Trophoblast cell (in vitro differentiated cells and primary cell): ENCODE results near the gene CIC.
A peak's percentile ranks its signal among the peaks of the same experiment; 100 is the strongest.

Experiments used
- DNase-seq, 2 donors: peaks; one replicate each; pipeline ENCODE4 v3.0.0-alpha.2; 2016
- H2AFZ ChIP-seq: 2 replicates; pipeline ENCODE4 v1.6.1; 2013; ENCODE audit warnings: low read length, moderate library complexity, mild to moderate bottlenecking; ENCODE audit not compliant: insufficient read depth, poor library complexity
- H2AK5ac ChIP-seq: 2 replicates; pipeline ENCODE4 v1.6.1; 2013; ENCODE audit warnings: mild to moderate bottlenecking, low read length
- H2BK120ac ChIP-seq: 2 replicates; pipeline ENCODE4 v1.6.1; 2013; ENCODE audit warnings: low read length, mild to moderate bottlenecking, moderate library complexity; ENCODE audit not compliant: insufficient read depth, poor library complexity
- H2BK12ac ChIP-seq: 2 replicates; pipeline ENCODE4 v1.6.1; 2013; ENCODE audit warnings: mild to moderate bottlenecking, low read length, moderate library complexity
- H2BK5ac ChIP-seq: 2 replicates; pipeline ENCODE4 v1.6.1; 2013; ENCODE audit warnings: low read length, low read depth, moderate library complexity, mild to moderate bottlenecking; ENCODE audit not compliant: poor library complexity
- H3K14ac ChIP-seq: 2 replicates; pipeline ENCODE4 v1.6.1; 2013; ENCODE audit warnings: mild to moderate bottlenecking, low read length
- H3K18ac ChIP-seq: 2 replicates; pipeline ENCODE4 v1.6.1; 2013; ENCODE audit warnings: mild to moderate bottlenecking, low read length
- H3K23ac ChIP-seq: 2 replicates; pipeline ENCODE4 v1.6.1; 2013; ENCODE audit warnings: low read length
- H3K27ac ChIP-seq: 2 replicates; pipeline ENCODE4 v1.5.1; 2013; ENCODE audit warnings: low read depth, mild to moderate bottlenecking, inconsistent platforms, low read length, moderate library complexity
- H3K27me3 ChIP-seq: 2 replicates; pipeline ENCODE4 v1.6.1; 2013; ENCODE audit warnings: inconsistent platforms, mild to moderate bottlenecking, low read length, moderate library complexity; ENCODE audit not compliant: insufficient read depth
- H3K36me3 ChIP-seq, 2 experiments: 1 replicate in 1 of 2; 2 replicates in 1 of 2; pipeline ENCODE4 v1.6.1; 2013; ENCODE audit warnings: low read length in 2 of 2, mild to moderate bottlenecking in 2 of 2, moderate library complexity in 1 of 2; ENCODE audit not compliant: insufficient read depth in 2 of 2, control insufficient read depth in 1 of 2
- H3K4ac ChIP-seq: 2 replicates; pipeline ENCODE4 v1.6.1; 2013; ENCODE audit warnings: low read depth, mild to moderate bottlenecking, low read length, moderate library complexity
- H3K4me1 ChIP-seq, 2 experiments: 1 replicate in 1 of 2; 2 replicates in 1 of 2; pipeline ENCODE4 v1.6.1; 2013; ENCODE audit warnings: low read length in 2 of 2, mild to moderate bottlenecking in 2 of 2, moderate library complexity in 1 of 2; ENCODE audit not compliant: insufficient read depth in 2 of 2, control insufficient read depth in 1 of 2
- H3K4me2 ChIP-seq: 2 replicates; pipeline ENCODE4 v1.6.1; 2013; ENCODE audit warnings: inconsistent platforms, mild to moderate bottlenecking, low read length, moderate library complexity
- H3K4me3 ChIP-seq: 2 replicates; pipeline ENCODE4 v1.5.1; 2013; ENCODE audit warnings: mild to moderate bottlenecking, low read depth, low read length, inconsistent platforms
- H3K79me1 ChIP-seq: one replicate; pipeline ENCODE4 v1.6.1; 2013; ENCODE audit warnings: low read length
- H3K79me2 ChIP-seq: 2 replicates; pipeline ENCODE4 v1.6.1; 2013; ENCODE audit warnings: low read length, mild to moderate bottlenecking; ENCODE audit not compliant: control insufficient read depth, insufficient read depth, poor library complexity
- H3K9ac ChIP-seq: 2 replicates; pipeline ENCODE4 v1.6.1; 2013; ENCODE audit warnings: mild to moderate bottlenecking, low read length
- H3K9me3 ChIP-seq: 2 replicates; pipeline ENCODE4 v1.6.1; 2013; ENCODE audit warnings: low read depth, mild to moderate bottlenecking, control low read depth, inconsistent platforms, low read length; ENCODE audit not compliant: insufficient read depth
- H4K12ac ChIP-seq: 2 replicates; pipeline ENCODE4 v1.6.1; 2013; ENCODE audit warnings: low read depth, mild to moderate bottlenecking, low read length, moderate library complexity
- H4K8ac ChIP-seq: 2 replicates; pipeline ENCODE4 v1.6.1; 2013; ENCODE audit warnings: low read depth, mild to moderate bottlenecking, low read length, moderate library complexity
- H4K91ac ChIP-seq: one replicate; pipeline ENCODE4 v1.6.1; 2013; ENCODE audit warnings: low read depth, mild to moderate bottlenecking, low read length, moderate library complexity
- WGBS: extraction: QIAGEN DNeasy Blood & Tissue Kit; methylation state at CpG from one replicate; pipeline ENCODE4 v1.1.7; 2013; ENCODE audit warnings: missing lambda C conversion rate; ENCODE audit not compliant: insufficient read length, insufficient coverage; ENCODE audit errors: extremely low coverage; 5-methylcytosine and 5-hydroxymethylcytosine counted together

CIC gene

GRCh38 chr19:42272535-42272897 lies 3.5 kb downstream of the CIC start:
- no peak overlapping the region for H2BK5ac ChIP-seq
- no CpG with 5 or more reads among the region's 9 CpGs for WGBS
- H3K9ac ChIP-seq: no peak overlapping the region
- H3K18ac ChIP-seq: no peak overlapping the region
- H3K4me3 ChIP-seq: no peak overlapping the region
- H4K8ac ChIP-seq: no peak overlapping the region
- H2BK12ac ChIP-seq: no peak overlapping the region
- H3K79me2 ChIP-seq: peaks cover 9% of the 10 kb centered on the region
- H3K4ac ChIP-seq: no peak overlapping the region
- H3K4me2 ChIP-seq: no peak overlapping the region
- peaks cover 35 to 41% of the 10 kb centered on the region in 2 experiments for H3K36me3 ChIP-seq
- no peak overlapping the region for H3K14ac ChIP-seq
- H2BK120ac ChIP-seq: no peak overlapping the region
- H3K4me1 ChIP-seq: peaks cover 16 to 17% of the 10 kb centered on the region in 2 experiments
- H3K27ac ChIP-seq: no peak overlapping the region
- no peak overlapping the region for H2AK5ac ChIP-seq
- no peaks in the 10 kb centered on the region for H3K27me3 ChIP-seq
- H3K23ac ChIP-seq: no peak overlapping the region
- peaks cover 3% of the 10 kb centered on the region for H3K9me3 ChIP-seq
- H4K12ac ChIP-seq: no peak overlapping the region
- DNase-seq: no peak
- no peak overlapping the region for H2AFZ ChIP-seq
- H4K91ac ChIP-seq: no peak overlapping the region
- H3K79me1 ChIP-seq: peaks cover 18% of the 10 kb centered on the region

DNA sequence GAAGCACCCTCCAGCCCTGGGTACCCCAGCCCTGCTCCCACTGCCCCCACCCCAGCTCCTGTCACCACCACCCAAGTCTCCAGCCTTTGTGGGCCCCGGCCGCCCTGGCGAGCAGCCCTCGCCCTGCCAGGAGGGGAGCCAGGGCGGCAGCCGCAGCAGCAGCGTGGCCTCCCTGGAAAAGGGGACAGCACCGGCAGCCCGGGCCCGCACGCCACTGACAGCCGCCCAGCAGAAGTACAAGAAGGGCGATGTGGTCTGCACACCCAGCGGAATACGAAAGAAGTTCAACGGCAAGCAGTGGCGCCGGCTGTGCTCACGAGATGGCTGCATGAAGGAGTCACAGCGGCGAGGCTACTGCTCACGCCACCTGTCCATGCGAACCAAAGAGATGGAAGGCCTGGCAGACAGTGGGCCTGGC lies 3.9 kb downstream of the CIC start:
- Histone ChIP-seq H3K4me2 (no peak overlapping the region), H3K9me3 (peaks cover 3% of the 10 kb centered on the region), H3K4me1 (peaks cover 16 to 17% of the 10 kb centered on the region in 2 experiments), H2AFZ (no peak overlapping the region), H3K27me3 (no peaks in the 10 kb centered on the region), H4K12ac (no peak overlapping the region), H2BK12ac (no peak overlapping the region), H3K36me3 (peaks cover 35 to 41% of the 10 kb centered on the region in 2 experiments), H4K91ac (no peak overlapping the region), H3K9ac (no peak overlapping the region), H4K8ac (no peak overlapping the region), H3K79me1 (peaks cover 14% of the 10 kb centered on the region), H3K4me3 (no peak overlapping the region), H3K18ac (no peak overlapping the region), H3K14ac (no peak overlapping the region), H3K23ac (no peak overlapping the region), H3K79me2 (peaks cover 9% of the 10 kb centered on the region), H2BK5ac (no peak overlapping the region), H3K4ac (no peak overlapping the region), H3K27ac (no peak overlapping the region), H2BK120ac (no peak overlapping the region), H2AK5ac (no peak overlapping the region)
- no CpG with 5 or more reads among the region's 23 CpGs for WGBS
- no peak for DNase-seq

DNA sequence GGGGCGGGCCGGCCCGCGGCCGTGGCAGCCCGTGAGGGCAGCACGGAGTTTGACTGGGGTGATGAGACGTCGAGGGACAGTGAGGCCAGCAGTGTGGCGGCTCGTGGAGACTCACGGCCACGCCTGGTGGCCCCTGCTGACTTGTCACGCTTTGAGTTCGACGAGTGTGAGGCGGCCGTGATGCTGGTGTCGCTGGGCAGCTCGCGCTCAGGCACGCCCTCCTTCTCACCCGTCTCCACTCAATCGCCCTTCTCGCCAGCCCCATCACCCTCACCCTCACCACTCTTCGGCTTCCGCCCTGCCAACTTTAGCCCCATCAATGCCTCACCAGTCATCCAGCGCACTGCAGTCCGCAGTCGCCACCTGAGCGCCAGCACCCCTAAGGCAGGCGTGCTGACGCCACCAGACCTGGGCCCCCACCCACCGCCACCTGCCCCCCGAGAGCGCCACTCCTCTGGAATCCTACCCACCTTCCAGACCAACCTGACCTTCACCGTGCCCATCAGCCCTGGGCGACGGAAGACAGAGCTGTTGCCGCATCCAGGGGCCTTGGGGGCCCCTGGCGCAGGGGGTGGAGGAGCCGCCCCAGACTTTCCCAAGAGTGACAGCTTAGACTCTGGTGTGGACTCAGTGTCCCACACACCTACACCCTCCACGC lies 4.5 kb downstream of the CIC start:
- no peak overlapping the region for H2BK120ac ChIP-seq
- no peak overlapping the region for H2BK12ac ChIP-seq
- no peak overlapping the region for H2BK5ac ChIP-seq
- 100% methylated on average over 4 of the region's 43 CpGs for WGBS
- peaks cover 35 to 41% of the 10 kb centered on the region in 2 experiments for H3K36me3 ChIP-seq
- H3K4me2 ChIP-seq: no peak overlapping the region
- no peak overlapping the region for H4K91ac ChIP-seq
- no peak overlapping the region for H3K14ac ChIP-seq
- no peak overlapping the region for H3K23ac ChIP-seq
- H3K27me3 ChIP-seq: no peaks in the 10 kb centered on the region
- H3K79me2 ChIP-seq: peaks cover 7% of the 10 kb centered on the region
- H4K8ac ChIP-seq: no peak overlapping the region
- no peak overlapping the region for H2AK5ac ChIP-seq
- no peak for DNase-seq
- H4K12ac ChIP-seq: no peak overlapping the region
- H3K4me1 ChIP-seq: peaks cover 16 to 22% of the 10 kb centered on the region in 2 experiments
- H3K79me1 ChIP-seq: peaks cover 11% of the 10 kb centered on the region
- peaks cover 3% of the 10 kb centered on the region for H3K9me3 ChIP-seq
- no peak overlapping the region for H3K27ac ChIP-seq
- peak overlapping the region; percentile 10 for H3K4me3 ChIP-seq
- no peak overlapping the region for H3K9ac ChIP-seq
- no peak overlapping the region for H2AFZ ChIP-seq
- no peak overlapping the region for H3K18ac ChIP-seq
- no peak overlapping the region for H3K4ac ChIP-seq

DNA sequence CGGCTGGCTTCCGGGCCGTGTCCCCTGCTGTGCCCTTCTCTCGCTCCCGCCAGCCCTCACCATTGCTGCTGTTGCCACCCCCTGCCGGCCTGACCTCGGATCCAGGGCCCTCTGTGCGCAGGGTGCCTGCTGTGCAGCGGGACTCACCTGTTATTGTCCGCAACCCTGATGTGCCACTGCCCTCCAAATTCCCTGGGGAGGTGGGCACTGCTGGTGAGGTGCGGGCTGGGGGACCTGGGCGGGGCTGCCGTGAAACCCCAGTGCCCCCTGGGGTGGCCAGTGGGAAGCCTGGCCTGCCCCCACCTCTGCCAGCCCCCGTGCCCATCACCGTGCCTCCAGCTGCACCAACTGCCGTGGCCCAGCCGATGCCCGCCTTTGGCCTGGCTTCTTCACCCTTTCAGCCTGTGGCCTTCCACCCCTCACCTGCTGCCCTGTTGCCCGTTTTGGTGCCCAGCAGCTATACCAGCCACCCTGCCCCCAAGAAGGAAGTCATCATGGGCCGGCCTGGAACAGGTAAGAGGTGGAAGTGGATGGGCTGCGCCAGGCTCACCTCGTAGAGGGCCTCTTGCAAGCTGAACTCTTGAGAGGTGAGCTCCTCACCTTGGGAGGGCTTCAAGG lies 5.1 kb downstream of the CIC start:
- no peak overlapping the region for H3K4me3 ChIP-seq
- H4K12ac ChIP-seq: no peak overlapping the region
- peaks cover 35 to 41% of the 10 kb centered on the region in 2 experiments for H3K36me3 ChIP-seq
- H3K4me2 ChIP-seq: no peak overlapping the region
- no peak overlapping the region for H3K18ac ChIP-seq
- H3K27me3 ChIP-seq: no peaks in the 10 kb centered on the region
- DNase-seq: no peak
- no peak overlapping the region for H2BK12ac ChIP-seq
- H2AK5ac ChIP-seq: no peak overlapping the region
- no peak overlapping the region for H2AFZ ChIP-seq
- peaks cover 18 to 24% of the 10 kb centered on the region in 2 experiments for H3K4me1 ChIP-seq
- peaks cover 7% of the 10 kb centered on the region for H3K79me2 ChIP-seq
- no peak overlapping the region for H3K27ac ChIP-seq
- no peak overlapping the region for H3K4ac ChIP-seq
- H2BK5ac ChIP-seq: no peak overlapping the region
- no peak overlapping the region for H4K8ac ChIP-seq
- H2BK120ac ChIP-seq: no peak overlapping the region
- no peak overlapping the region for H4K91ac ChIP-seq
- peaks cover 3% of the 10 kb centered on the region for H3K9me3 ChIP-seq
- no peak overlapping the region for H3K14ac ChIP-seq
- WGBS: no CpG with 5 or more reads among the region's 22 CpGs
- peaks cover 11% of the 10 kb centered on the region for H3K79me1 ChIP-seq
- H3K23ac ChIP-seq: no peak overlapping the region
- H3K9ac ChIP-seq: no peak overlapping the region
